ENCODE results near the gene RHOH.
A peak's percentile ranks its signal among the peaks of the same experiment; 100 is the strongest.

RHOH gene

DNA sequence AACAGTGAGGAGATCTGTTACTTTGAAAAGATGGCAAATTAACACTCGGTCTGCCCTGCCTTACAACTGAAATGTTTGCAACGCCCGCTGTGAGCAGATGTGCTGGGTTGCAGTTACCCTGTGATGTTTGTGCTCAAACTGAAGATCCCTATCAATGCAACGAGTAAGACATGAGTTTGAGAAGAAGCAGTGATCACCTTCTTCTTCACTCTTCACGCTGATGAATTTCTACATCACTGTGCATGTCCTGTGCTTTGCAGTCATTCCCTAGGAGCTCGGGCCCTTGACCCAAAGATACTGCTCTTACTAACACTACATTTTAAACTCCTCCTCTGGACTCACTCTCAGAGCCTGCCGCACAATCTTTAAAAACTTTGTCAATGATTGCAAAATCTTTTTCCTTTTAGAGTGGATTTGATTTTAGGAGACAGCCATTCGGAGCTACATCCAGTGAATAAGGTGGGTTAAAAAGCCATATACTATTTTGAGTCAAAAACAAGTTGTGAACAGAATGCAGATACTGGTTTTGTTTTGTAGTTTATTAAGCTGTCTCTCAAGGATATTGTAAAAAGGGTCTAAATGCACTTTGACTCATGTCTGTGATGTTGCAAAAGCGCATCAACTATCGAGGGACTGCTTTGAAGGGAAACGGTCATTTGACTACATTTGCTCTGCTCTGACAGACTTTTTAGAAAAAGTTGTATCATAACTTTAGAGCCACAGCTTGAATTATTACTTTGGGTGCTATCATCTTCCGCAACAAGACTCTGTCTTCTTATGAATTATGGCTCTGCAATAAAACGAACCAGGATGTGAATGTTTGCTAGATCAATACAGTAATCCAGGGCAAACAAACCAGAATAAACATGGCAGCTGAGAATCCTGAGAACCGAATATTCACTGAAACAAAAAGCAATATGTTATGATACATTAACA lies 5.7 kb upstream of the RHOH start:
- Histone ChIP-seq H3K4me3 (ENCODE audit: low read depth, low read length, poor library complexity, severe bottlenecking) (peak overlapping the region; percentile 82), H3K27me3 (ENCODE audit: insufficient read depth, low read length) (no peaks in the 10 kb centered on the region), H3K9me2 (ENCODE audit: low read depth, low read length) (no peaks in the 10 kb centered on the region), H3K36me3 (ENCODE audit: insufficient read depth, low read length) (peaks cover 24% of the 10 kb centered on the region), H2AFZ (ENCODE audit: low read length) (no peak overlapping the region), H3K79me2 (ENCODE audit: insufficient read depth, low read length) (peaks cover 51% of the 10 kb centered on the region), H3K9me3 (ENCODE audit: low read length) (no peaks in the 10 kb centered on the region), H3K9ac (ENCODE audit: low read length) (peak overlapping the region; percentile 99), H4K20me1 (ENCODE audit: insufficient read depth, low read length) (no peaks in the 10 kb centered on the region), H3K4me2 (ENCODE audit: low read length) (peak overlapping the region; percentile 86), H3K4me1 (ENCODE audit: insufficient read depth, low read length, severe bottlenecking) (peaks cover 77% of the 10 kb centered on the region), H3F3A (ENCODE audit: insufficient read depth, low read length) (peaks cover 10% of the 10 kb centered on the region), H3K27ac (ENCODE audit: low read depth, low read length, poor library complexity, severe bottlenecking) (peak overlapping the region; percentile 100)
- no peak for TF ChIP-seq EZH2 (IDR thresholded peaks at IDR 0.05; ENCODE audit: borderline replicate concordance, low read length)
- TF ChIP-seq, protein P1, sequence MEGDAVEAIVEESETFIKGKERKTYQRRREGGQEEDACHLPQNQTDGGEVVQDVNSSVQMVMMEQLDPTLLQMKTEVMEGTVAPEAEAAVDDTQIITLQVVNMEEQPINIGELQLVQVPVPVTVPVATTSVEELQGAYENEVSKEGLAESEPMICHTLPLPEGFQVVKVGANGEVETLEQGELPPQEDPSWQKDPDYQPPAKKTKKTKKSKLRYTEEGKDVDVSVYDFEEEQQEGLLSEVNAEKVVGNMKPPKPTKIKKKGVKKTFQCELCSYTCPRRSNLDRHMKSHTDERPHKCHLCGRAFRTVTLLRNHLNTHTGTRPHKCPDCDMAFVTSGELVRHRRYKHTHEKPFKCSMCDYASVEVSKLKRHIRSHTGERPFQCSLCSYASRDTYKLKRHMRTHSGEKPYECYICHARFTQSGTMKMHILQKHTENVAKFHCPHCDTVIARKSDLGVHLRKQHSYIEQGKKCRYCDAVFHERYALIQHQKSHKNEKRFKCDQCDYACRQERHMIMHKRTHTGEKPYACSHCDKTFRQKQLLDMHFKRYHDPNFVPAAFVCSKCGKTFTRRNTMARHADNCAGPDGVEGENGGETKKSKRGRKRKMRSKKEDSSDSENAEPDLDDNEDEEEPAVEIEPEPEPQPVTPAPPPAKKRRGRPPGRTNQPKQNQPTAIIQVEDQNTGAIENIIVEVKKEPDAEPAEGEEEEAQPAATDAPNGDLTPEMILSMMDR (IDR thresholded peaks at IDR 0.05; ENCODE audit: low read length), result no peak

GRCh38 chr4:40192114-40193015 lies 4.5 kb upstream of the RHOH start:
- no peaks in the 10 kb centered on the region for H3K27me3 ChIP-seq (ENCODE audit: insufficient read depth, low read length)
- no peak overlapping the region for H2AFZ ChIP-seq (ENCODE audit: low read length)
- H3K9ac ChIP-seq (ENCODE audit: low read length), result peak overlapping the region; percentile 99
- peak overlapping the region; percentile 100 for H3K27ac ChIP-seq (ENCODE audit: low read depth, low read length, poor library complexity, severe bottlenecking)
- H3K4me2 ChIP-seq (ENCODE audit: low read length), result peak overlapping the region; percentile 86
- H3K9me3 ChIP-seq (ENCODE audit: low read length), result no peaks in the 10 kb centered on the region
- H3K4me1 ChIP-seq (ENCODE audit: insufficient read depth, low read length, severe bottlenecking), result peaks cover 67% of the 10 kb centered on the region
- peaks cover 63% of the 10 kb centered on the region for H3K79me2 ChIP-seq (ENCODE audit: insufficient read depth, low read length)
- H3F3A ChIP-seq (ENCODE audit: insufficient read depth, low read length), result peaks cover 10% of the 10 kb centered on the region
- H3K36me3 ChIP-seq (ENCODE audit: insufficient read depth, low read length), result peaks cover 33% of the 10 kb centered on the region
- H3K4me3 ChIP-seq (ENCODE audit: low read depth, low read length, poor library complexity, severe bottlenecking), result peak overlapping the region; percentile 82
- no peaks in the 10 kb centered on the region for H4K20me1 ChIP-seq (ENCODE audit: insufficient read depth, low read length)
- TF ChIP-seq EZH2 (IDR thresholded peaks at IDR 0.05; ENCODE audit: borderline replicate concordance, low read length), result no peak
- TF ChIP-seq, protein P1 (IDR thresholded peaks at IDR 0.05; ENCODE audit: low read length), result no peak
- no peaks in the 10 kb centered on the region for H3K9me2 ChIP-seq (ENCODE audit: low read depth, low read length)

DNA sequence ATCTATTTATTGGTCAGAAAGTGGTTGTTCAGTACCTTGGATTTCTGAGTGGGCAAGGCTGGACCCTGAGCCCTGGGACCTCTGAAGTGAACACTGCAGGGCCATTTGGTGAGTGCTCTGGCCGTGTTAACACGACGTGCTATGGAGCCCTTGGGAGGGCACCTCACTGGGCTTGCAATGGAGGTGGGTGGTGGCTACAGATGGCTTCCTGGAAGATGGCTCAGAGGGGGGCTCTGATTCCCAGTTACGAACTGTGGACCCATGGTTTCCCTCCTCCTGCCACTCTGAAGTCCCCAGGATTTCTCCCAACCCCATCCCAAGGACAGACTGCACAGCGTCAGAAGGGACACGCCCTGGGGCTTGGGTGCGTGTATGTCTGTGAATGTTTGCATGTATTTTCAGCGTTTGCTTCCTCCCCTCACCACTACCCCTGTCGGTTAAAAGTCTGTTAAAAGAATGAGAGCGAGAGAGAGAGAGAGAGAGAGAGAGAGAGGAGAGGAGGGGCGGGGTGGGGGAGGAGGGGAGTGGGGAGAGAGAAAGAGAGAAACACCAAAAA lies 3.7 kb upstream of the RHOH start:
- peak overlapping the region; percentile 82 for H3K4me3 ChIP-seq (ENCODE audit: low read depth, low read length, poor library complexity, severe bottlenecking)
- no peaks in the 10 kb centered on the region for H3K9me3 ChIP-seq (ENCODE audit: low read length)
- no peaks in the 10 kb centered on the region for H3K9me2 ChIP-seq (ENCODE audit: low read depth, low read length)
- H3K27me3 ChIP-seq (ENCODE audit: insufficient read depth, low read length), result no peaks in the 10 kb centered on the region
- peak overlapping the region; percentile 100 for H3K27ac ChIP-seq (ENCODE audit: low read depth, low read length, poor library complexity, severe bottlenecking)
- peak overlapping the region; percentile 86 for H3K4me2 ChIP-seq (ENCODE audit: low read length)
- peaks cover 60% of the 10 kb centered on the region for H3K4me1 ChIP-seq (ENCODE audit: insufficient read depth, low read length, severe bottlenecking)
- no peak for TF ChIP-seq EZH2 (IDR thresholded peaks at IDR 0.05; ENCODE audit: borderline replicate concordance, low read length)
- TF ChIP-seq, protein P1 (IDR thresholded peaks at IDR 0.05; ENCODE audit: low read length), result 0 out of 2 replicates have a peak, but pooled peaks have one; percentile 1
- no peak overlapping the region for H2AFZ ChIP-seq (ENCODE audit: low read length)
- H3K79me2 ChIP-seq (ENCODE audit: insufficient read depth, low read length), result peaks cover 70% of the 10 kb centered on the region
- peaks cover 10% of the 10 kb centered on the region for H3F3A ChIP-seq (ENCODE audit: insufficient read depth, low read length)
- H4K20me1 ChIP-seq (ENCODE audit: insufficient read depth, low read length), result no peaks in the 10 kb centered on the region
- peaks cover 40% of the 10 kb centered on the region for H3K36me3 ChIP-seq (ENCODE audit: insufficient read depth, low read length)
- peak overlapping the region; percentile 99 for H3K9ac ChIP-seq (ENCODE audit: low read length)
